Ascending aorta (tissue), 2 donors: ENCODE results near the gene SLC49A4. TPM values are rescaled to one million over a fixed set of nuclear protein-coding genes. Genes with fewer than 3 reads are reported as not detected.

Source experiments
- DNase-seq, 2 donors: peaks; one replicate each; pipeline ENCODE4 v3.0.0-alpha.2; 2019; ENCODE audit warnings: low spot score in 2 of 2
- H3K27ac ChIP-seq, 2 donors: fragments of 200-600 bp; sonication (generic); one replicate each; pipeline ENCODE4 v1.5.1; 2016 to 2017; ENCODE audit warnings: mild to moderate bottlenecking in 1 of 2
- H3K27me3 ChIP-seq: fragments of 200-600 bp; sonication (generic); one replicate; pipeline ENCODE4 v1.5.1; 2017
- H3K36me3 ChIP-seq, 2 donors: fragments of 200-600 bp; sonication (generic); one replicate each; pipeline ENCODE4 v1.5.1; 2016
- H3K4me1 ChIP-seq, 2 donors: fragments of 200-600 bp; sonication (generic); one replicate each; pipeline ENCODE4 v1.5.1; 2016 to 2017; ENCODE audit warnings: mild to moderate bottlenecking in 1 of 2
- H3K4me3 ChIP-seq, 2 donors: fragments of 200-600 bp; sonication (generic); one replicate each; pipeline ENCODE4 v1.5.1; 2016 to 2017; ENCODE audit warnings: mild to moderate bottlenecking in 1 of 2
- H3K9me3 ChIP-seq, 2 donors: fragments of 200-600 bp; sonication (generic); one replicate each; pipeline ENCODE4 v1.5.1; 2016
- CTCF ChIP-seq, 3 experiments: fragments of 200-600 bp in 2 of 3; fragments of 450-650 bp in 1 of 3; sonication (generic) in 2 of 3; IDR thresholded peaks; one replicate each; pipeline ENCODE4 v1.5.1; 2016 to 2019; ENCODE audit warnings: antibody characterized with exemption in 3 of 3, mild to moderate bottlenecking in 1 of 3, moderate library complexity in 1 of 3
- intact Hi-C: fragments of 100-400 bp; cut with DNase I; formaldehyde crosslinking; loops from one replicate; pipeline ENCODE4 v1.15.1; 2023
- total RNA-seq: library from RNA; depleted of rRNA; stranded (reverse); fragments of >200 nt; gene quantifications from one replicate; pipeline ENCODE4 v1.1.0, GENCODE V29; 2016

SLC49A4 gene
- total RNA-seq, 1 donor from 2014 or later = 3.2 TPM

- no peaks in the 10 kb centered on the region for H3K9me3 ChIP-seq
- H3K27ac ChIP-seq = no peak overlapping the region
- H3K36me3 ChIP-seq = no peaks in the 10 kb centered on the region
- no peak overlapping the region for H3K4me3 ChIP-seq
- no peaks in the 10 kb centered on the region for H3K27me3 ChIP-seq
- intact Hi-C loops = no loop called here
- TF ChIP-seq CTCF (IDR thresholded peaks at IDR 0.05) = no peak
- no peaks in the 10 kb centered on the region for H3K4me1 ChIP-seq
- no peak for DNase-seq
These were observed 103.4 kb downstream of the SLC49A4 start for GRCh38 chr3:122898298-122898697.

GRCh38 chr3:122902326-122902725, 107.5 kb downstream of the SLC49A4 start:
- DNase-seq = no peak
- H3K4me1 ChIP-seq = no peaks in the 10 kb centered on the region

GRCh38 chr3:122903171-122903570, 108.3 kb downstream of the SLC49A4 start:
- intact Hi-C loops = no loop called here
- Histone ChIP-seq H3K36me3 (no peaks in the 10 kb centered on the region), H3K4me1 (no peaks in the 10 kb centered on the region), H3K27me3 (no peaks in the 10 kb centered on the region), H3K4me3 (no peak overlapping the region), H3K27ac (no peak overlapping the region), H3K9me3 (peaks cover 0 to 2% of the 10 kb centered on the region in 2 donors)
- no peak for TF ChIP-seq CTCF (IDR thresholded peaks at IDR 0.05)
- DNase-seq = no peak

More at GRCh38 chr3:122902326-122902725, 107.5 kb downstream of the SLC49A4 start:
- H3K9me3 ChIP-seq = peaks cover 0 to 2% of the 10 kb centered on the region in 2 donors
- H3K27ac ChIP-seq = no peak overlapping the region
- no peaks in the 10 kb centered on the region for H3K27me3 ChIP-seq
- intact Hi-C loops = no loop called here
- no peak for TF ChIP-seq CTCF (IDR thresholded peaks at IDR 0.05)
- no peaks in the 10 kb centered on the region for H3K36me3 ChIP-seq
- no peak overlapping the region for H3K4me3 ChIP-seq

GRCh38 chr3:122907471-122907870, 112.6 kb downstream of the SLC49A4 start:
- Histone ChIP-seq H3K4me1 (no peaks in the 10 kb centered on the region), H3K36me3 (no peaks in the 10 kb centered on the region), H3K9me3 (peaks cover 0 to 2% of the 10 kb centered on the region in 2 donors), H3K4me3 (no peak overlapping the region), H3K27me3 (no peaks in the 10 kb centered on the region), H3K27ac (no peak overlapping the region)
- intact Hi-C loops = no loop called here
- DNase-seq = no peak
- no peak for TF ChIP-seq CTCF (IDR thresholded peaks at IDR 0.05)

GRCh38 chr3:122908251-122908650, 113.4 kb downstream of the SLC49A4 start:
- Histone ChIP-seq H3K4me3 (no peak overlapping the region), H3K27me3 (no peaks in the 10 kb centered on the region), H3K27ac (no peak overlapping the region), H3K4me1 (no peaks in the 10 kb centered on the region), H3K9me3 (peaks cover 0 to 2% of the 10 kb centered on the region in 2 donors), H3K36me3 (no peaks in the 10 kb centered on the region)
- intact Hi-C loops = no loop called here
- no peak for TF ChIP-seq CTCF (IDR thresholded peaks at IDR 0.05)
- no peak for DNase-seq

GRCh38 chr3:122911901-122912300, 117.0 kb downstream of the SLC49A4 start:
- intact Hi-C loops = no loop called here
- H3K4me1 ChIP-seq = no peaks in the 10 kb centered on the region
- TF ChIP-seq CTCF (IDR thresholded peaks at IDR 0.05) = no peak
- DNase-seq = peak in 1 of 2 donors; percentile 58
- no peaks in the 10 kb centered on the region for H3K27me3 ChIP-seq
- no peaks in the 10 kb centered on the region for H3K36me3 ChIP-seq
- no peaks in the 10 kb centered on the region for H3K9me3 ChIP-seq
- no peak overlapping the region for H3K4me3 ChIP-seq
- no peak overlapping the region for H3K27ac ChIP-seq
